ENCODE results near the gene ARFGEF2.
"Not testable (repeated sequence)": the region's sequence is repeated elsewhere in the genome, so short reads cannot be mapped to it uniquely, and the experiment has no call there.

Gene ARFGEF2

GRCh38 chr20:48930878-48931277, 9.4 kb downstream of the ARFGEF2 start:
- no peak for DNase-seq

- no peak for DNase-seq
Measured at GRCh38 chr20:48931527-48932374, 10.2 kb downstream of the ARFGEF2 start.

DNA sequence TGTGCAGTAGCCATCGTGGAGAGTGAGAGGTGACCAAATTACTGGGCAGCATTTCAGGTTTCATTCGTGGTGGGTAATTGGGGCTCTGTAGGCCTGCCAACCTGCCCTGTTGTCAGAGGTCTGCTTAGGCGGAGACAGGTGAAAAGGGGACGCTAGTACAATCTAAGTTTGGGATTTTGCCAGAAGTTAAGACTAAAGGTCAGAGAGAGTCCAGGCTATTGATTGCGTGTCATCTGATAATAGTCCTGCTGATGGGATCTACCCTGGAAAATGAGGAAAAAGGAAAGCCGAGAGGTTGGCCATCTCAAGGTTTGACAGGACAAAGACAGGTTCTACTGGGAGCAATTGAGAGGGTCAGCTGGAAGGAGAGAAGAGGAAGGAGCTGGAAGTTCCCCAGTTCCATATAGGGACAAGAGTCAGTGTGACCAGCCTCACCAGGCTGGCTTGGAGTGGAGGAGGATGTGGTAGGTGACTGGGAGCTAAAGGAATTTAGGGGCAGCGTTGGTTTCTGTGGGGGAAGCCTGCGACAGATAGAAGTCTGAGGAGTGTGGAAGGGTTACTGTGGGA, 10.9 kb downstream of the ARFGEF2 start:
- no peak for DNase-seq

- DNase-seq = no peak
Measured at GRCh38 chr20:48933017-48933766, 11.7 kb downstream of the ARFGEF2 start.

DNA sequence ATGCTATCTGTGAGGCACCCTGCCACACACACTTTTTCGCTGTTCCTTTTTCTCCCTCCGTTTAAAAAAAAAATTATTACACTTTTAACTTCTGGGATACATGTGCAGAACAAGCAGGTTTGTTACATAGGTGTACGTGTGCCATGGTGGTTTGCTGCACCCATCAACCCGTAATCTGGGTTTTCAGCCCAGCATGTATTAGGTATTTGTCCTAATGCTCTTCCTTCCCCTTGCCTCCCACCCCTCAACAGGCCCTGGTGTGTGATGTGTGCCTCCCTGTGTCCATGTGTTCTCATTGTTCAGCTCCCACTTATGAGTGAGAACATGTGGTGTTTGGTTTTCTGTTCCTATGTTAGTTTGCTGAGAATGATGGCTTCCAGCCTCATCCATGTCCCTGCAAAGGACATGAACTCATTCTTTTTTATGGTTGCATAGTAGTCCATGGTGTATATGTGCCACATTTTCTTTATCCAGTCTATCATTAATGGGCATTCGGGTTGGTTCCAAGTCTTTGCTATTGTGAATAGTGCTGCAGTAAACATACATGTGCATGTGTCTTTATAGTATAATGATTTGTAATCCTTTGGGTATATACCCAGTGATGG, 12.9 kb downstream of the ARFGEF2 start:
- DNase-seq = not testable (repeated sequence)

GRCh38 chr20:48934966-48935365, 13.5 kb downstream of the ARFGEF2 start:
- DNase-seq = not testable (repeated sequence)

DNA sequence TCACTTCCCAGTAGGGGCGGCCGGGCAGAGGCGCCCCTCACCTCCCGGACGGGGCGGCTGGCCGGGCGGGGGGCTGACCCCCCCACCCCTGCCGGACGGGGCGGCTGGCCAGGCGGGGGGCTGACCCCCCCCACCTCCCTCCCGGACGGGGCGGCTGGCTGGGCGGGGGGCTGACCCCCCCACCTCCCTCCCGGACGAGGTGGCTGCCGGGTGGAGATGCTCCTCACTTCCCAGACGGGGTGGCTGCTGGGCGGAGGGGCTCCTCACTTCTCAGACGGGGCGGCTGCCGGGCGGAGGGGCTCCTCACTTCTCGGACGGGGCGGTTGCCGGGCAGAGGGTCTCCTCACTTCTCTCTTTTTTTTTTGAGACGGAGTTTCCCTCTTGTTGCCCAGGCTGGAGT, 14.7 kb downstream of the ARFGEF2 start:
- not testable (repeated sequence) for DNase-seq

- DNase-seq = no peak
Measured at GRCh38 chr20:48937674-48938073, 16.2 kb downstream of the ARFGEF2 start.

GRCh38 chr20:48938670-48939069, 17.2 kb downstream of the ARFGEF2 start:
- DNase-seq = no peak

DNA sequence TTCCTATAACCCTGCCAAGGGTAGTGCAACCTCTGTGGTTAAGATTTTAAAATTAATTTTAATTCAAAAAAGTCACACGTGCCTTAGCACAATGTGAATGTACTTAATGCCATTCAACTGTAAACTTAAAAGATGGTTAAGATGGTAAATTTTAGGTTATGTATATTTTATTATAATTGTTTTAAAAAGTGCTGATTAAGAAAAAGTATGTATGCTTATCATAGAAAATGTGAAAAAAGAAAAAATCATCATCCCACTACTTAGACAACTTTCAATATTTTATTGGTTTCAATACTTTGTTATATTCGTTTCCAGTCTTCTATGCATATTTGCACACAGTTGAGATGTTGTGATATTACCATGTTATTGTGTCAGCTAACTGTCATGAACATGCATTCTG, 18.7 kb downstream of the ARFGEF2 start:
- no peak for DNase-seq

GRCh38 chr20:48941467-48941866, 20.0 kb downstream of the ARFGEF2 start:
- DNase-seq = no peak

GRCh38 chr20:48942730-48943129, 21.2 kb downstream of the ARFGEF2 start:
- no peak for DNase-seq

DNA sequence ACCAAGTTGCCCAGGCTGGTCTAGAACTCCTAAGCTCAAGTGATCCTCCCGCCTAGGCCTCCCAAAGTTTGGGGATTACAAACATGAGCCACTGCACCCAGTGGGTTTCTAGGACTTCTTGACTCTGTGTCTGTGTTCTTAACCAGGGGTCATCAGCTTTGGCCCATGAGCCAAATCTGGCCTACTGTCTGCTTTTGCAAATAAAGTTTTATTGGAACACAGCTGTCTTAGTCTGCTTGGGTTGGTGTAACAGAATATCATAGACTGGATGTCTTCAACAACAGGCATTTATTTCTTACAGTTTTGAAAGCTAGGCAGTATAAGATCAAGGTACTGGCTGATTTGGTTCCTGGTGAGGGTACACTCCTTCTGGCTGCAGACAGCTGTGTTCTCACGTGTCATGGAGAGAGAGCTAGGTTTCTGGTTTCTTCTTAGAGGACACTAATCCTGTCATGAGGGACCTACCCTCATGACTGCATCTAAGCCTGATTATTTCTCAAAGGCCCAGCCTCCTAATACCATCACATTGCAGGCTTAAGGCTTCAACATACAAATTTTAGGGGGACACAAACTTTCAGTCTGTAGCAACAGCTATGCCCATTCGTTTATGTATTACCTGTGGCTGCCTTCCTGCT, 23.3 kb downstream of the ARFGEF2 start:
- DNase-seq = no peak

DNA sequence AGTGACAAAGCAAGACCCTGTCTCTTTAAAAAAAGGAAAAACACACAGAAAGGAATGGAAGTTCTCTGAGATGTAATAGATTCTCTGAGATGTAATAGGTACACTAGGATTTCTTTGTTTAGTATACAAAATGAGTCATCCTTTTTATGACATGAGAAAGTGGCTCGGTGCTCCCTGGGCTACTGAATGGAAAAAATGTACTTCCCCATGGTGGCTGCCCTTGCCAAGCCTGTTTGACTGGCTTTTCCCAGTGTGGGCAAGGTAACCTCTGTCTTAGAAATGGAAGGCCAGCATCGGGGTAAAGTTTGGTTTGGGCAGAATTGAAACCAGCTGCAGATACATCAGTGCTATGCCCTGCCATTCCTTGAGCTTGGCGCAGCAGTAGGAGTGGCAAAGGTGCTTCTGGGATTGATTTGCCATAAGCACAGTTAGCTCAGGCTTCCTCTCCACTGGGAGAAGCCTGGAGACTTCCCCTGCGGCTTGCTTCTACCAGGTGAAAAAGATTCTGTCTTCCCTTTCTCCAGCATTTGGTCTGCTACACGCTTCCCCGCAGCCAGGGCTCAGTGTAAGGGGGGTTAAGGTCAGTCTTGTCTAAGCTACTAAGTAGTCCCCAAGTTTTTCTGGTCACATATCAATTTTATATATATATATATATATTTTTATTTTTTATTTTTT, 24.5 kb downstream of the ARFGEF2 start:
- DNase-seq = no peak

- no peak for DNase-seq
Measured at GRCh38 chr20:48948612-48949011, 27.1 kb downstream of the ARFGEF2 start.

- DNase-seq = no peak
Measured at GRCh38 chr20:48949304-48950170, 28.0 kb downstream of the ARFGEF2 start.

DNA sequence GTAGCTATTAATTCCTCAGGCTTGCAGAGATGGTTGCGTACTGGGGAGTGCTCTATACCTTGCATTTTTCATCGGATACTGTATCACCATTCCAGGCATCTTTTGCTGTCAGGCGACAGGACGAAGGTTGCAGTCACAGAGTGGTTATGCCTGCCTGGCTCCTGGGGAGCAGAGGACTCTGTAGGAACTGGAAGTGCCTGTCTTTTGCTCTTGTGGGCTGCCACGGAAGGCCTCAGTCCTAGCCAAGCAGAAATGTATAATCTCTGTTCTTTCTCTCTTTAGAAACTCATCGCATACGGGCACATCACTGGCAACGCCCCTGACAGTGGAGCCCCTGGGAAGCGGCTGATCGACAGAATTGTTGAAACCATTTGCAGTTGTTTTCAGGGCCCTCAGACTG, 29.5 kb downstream of the ARFGEF2 start:
- no peak for DNase-seq

DNA sequence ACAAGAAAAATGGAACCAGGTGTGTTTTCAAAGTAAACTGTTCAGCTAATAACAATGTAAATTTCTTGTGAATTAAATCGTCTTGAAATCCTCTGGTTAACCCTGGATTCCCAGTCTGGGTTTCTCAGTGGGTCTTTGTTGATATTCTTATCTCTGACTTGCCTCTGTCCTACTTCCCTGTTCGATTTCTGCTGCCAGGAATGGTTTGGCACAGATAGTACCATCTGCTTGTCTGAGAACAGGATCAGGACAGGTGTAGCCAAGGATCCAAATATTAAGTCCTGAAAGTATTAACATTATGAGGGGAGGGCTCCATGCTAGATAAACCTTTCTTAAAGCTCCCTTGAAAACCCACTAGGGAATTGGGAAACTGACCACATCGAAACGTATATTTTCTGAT, 30.1 kb downstream of the ARFGEF2 start:
- DNase-seq = no peak

- DNase-seq = no peak
Measured at GRCh38 chr20:48952656-48953055, 31.1 kb downstream of the ARFGEF2 start.

GRCh38 chr20:48953653-48954052, 32.1 kb downstream of the ARFGEF2 start:
- no peak for DNase-seq

DNA sequence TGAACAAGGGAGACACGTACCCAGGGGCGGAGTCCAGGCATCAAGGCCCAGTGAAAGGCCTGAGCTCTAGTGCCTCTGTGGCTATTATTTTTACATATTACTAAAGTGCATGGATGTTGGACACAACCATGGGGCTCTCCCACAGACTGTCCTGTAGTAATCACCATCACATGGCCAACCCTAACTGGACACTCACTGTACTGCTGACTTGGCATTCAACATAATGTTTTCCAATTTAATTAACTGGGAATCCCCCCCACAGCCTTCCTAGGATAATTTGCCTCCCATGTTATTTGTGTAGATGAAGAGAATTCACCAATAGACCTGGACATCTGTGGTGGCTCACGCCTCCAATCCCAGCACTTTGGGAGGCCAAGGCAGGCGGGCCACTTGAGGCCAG, 34.5 kb downstream of the ARFGEF2 start:
- DNase-seq = no peak
